A673 (cell line): ENCODE measurements around the gene CHRD.

ENCODE experiments used
- EZH2 ChIP-seq: fragments of 200-600 bp; sonication (generic); IDR thresholded peaks from 2 replicates; pipeline ENCODE4 v1.6.1; 2017; ENCODE audit warnings: borderline replicate concordance, low read depth, mild to moderate bottlenecking, mixed read lengths, antibody characterized with exemption, low read length; ENCODE audit not compliant: poor library complexity, severe bottlenecking
- TF ChIP-seq, protein P1 (sequence below): fragments of 300-800, 200-600 bp; sonication (generic); conservative IDR thresholded peaks from 2 replicates; pipeline ENCODE4 v1.5.1; 2017; ENCODE audit warnings: low read depth, mild to moderate bottlenecking, antibody characterized with exemption, low read length, moderate library complexity, mixed read lengths

DNA sequence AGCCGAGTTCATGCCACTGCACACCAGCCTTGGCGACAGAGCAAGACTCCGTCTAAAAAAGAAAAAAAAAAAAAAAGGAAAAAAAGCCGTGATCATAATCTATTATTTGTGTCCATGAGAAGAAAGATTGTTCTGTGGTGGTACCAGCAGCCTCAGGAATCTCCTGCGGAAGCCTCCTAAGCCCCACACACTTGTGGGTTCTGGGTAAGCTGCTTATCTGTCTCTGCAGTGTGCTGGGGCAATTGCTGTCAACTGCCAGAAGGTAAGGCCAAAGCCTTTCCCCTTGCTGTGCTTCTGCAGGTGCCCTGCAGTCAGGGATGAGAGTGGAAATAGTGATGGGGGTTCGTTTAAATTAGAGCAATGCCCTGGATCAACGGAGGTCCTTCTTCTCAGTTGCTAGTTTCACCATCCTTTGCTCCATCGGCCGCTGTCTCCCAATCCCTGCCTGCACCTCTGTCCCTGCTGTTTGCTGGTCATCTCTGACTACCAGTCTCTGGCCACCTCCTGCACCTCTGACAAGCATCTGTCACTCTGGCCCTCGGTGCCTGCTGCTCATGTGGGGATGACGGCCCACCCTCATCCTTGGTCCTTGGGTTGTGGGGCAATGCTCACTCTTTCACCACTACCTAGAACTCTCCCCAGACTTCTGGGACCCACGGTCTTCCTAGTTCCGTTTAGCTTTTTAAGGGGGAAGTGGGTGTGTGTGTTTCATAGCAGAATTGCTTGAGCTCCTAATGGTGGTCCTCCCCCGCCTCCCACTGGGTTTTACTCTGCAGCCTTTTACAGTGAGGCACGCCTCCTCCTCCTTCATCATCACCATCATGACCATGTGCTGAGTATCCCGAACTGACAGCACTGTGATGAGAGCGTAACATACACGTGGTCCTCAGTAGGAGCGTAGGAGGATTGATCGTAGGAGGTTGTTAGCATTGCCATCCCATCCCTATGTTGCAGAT lies 25.5 kb downstream of the CHRD start:
- TF ChIP-seq, protein P1, sequence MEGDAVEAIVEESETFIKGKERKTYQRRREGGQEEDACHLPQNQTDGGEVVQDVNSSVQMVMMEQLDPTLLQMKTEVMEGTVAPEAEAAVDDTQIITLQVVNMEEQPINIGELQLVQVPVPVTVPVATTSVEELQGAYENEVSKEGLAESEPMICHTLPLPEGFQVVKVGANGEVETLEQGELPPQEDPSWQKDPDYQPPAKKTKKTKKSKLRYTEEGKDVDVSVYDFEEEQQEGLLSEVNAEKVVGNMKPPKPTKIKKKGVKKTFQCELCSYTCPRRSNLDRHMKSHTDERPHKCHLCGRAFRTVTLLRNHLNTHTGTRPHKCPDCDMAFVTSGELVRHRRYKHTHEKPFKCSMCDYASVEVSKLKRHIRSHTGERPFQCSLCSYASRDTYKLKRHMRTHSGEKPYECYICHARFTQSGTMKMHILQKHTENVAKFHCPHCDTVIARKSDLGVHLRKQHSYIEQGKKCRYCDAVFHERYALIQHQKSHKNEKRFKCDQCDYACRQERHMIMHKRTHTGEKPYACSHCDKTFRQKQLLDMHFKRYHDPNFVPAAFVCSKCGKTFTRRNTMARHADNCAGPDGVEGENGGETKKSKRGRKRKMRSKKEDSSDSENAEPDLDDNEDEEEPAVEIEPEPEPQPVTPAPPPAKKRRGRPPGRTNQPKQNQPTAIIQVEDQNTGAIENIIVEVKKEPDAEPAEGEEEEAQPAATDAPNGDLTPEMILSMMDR: no peak
- no peak for TF ChIP-seq EZH2
